ENCODE data around the gene PEG3.

- no peak for TF ChIP-seq CTCF (conservative IDR thresholded peaks at IDR 0.05; ENCODE audit: low read depth in 2 of 2)
- TF ChIP-seq EZH2phosphoT487 (IDR thresholded peaks at IDR 0.05; ENCODE audit: unreplicated experiment) = no peak
- TF ChIP-seq EZH2 (IDR thresholded peaks at IDR 0.05; ENCODE audit: low read depth, unreplicated experiment) = no peak
- TF ChIP-seq JUNB (IDR thresholded peaks at IDR 0.05; ENCODE audit: unreplicated experiment) = no peak
These were observed 19.3 kb downstream of the PEG3 start for GRCh38 chr19:56821209-56821608.
